ENCODE measurements around the gene DHRS9.
"Not testable (repeated sequence)": the region's sequence is repeated elsewhere in the genome, so short reads cannot be mapped to it uniquely, and the experiment has no call there.

DHRS9 gene

DNA sequence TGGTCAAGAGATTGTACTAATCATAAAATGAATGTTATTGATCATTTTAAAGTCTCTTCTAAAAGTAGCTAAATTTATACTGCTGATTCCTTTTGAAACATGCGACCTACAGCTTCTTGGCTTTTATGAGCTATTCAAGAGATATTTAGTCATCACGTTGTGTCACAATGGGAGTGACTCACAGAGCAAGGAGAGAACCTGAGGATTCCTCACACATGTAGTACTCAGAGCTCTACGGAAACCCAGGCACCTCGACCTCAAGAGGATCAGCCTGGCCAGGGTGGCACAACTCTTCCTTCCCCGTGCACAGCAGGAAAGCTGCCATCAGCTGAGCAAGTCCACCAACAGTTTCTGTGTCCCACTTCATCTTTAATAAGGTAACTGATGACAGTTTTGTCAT is at the start of gene DHRS9:
DHRS9 (plus strand) TSS at position 223 of the 400 bp plus-strand sequence. CDS start 12,019 bp downstream, outside the sequence.
- peak in 1 of 2 donors; percentile 18 for DNase-seq (ENCODE audit: low read depth in 2 of 2)

DNA sequence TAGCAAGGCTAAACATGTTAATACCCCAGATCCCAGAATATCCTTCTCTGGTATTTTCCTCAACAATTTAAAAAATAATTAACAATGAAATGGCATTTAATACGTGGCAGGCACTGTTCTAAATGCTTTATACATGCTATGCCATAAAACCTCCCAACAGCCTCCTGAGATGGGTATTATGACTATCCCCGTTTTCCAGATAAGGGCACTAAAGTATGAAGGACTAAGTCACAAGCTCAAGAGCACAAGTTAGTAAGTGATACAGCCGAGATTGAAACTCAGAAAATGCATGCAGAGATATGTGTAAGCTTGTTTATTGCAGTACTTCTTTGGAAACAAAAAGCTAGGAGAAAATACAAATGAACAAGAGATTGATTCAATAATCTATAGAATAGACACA is 46.2 kb upstream of the DHRS9 start:
- no peak for DNase-seq (ENCODE audit: low read depth in 2 of 2)

DNA sequence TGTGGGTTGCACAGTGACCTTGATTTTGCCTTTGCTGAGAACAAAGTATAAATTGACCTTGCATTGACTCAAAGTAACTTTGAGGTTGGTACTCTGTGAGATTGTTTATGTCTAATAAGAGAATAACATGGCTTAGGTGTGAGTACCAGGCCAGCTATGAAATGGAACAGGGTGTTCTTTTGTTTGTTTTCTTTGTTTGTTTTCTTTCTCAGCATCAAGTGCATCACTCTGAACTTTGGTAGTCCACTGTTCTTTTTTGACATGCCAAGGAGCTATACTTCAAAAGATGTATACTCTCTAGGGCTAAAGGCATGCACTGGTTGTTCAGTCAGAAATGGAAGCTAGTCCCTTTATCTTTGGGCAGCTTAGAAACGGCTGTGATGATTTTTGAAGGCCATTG is 43.3 kb upstream of the DHRS9 start:
- DNase-seq (ENCODE audit: low read depth in 2 of 2) = no peak

DNA sequence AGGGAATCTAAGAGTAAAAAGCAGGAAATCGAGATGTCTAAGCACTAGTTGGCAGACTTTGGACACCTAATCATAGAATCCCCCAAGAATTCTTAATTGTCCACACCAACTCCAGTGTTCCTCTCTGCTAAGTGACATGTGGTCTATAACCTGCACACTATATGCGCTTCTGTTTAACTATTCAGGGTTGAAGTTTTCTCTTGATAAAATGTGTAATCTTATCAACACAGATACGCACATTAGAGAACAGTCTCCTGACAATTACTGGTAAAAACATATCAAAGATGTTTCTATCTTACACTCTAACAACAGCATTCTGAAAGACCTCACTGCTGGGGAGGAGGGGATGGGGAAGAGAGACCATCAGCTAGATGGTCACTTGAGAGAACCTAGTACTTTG is 42.1 kb upstream of the DHRS9 start:
- DNase-seq (ENCODE audit: low read depth in 2 of 2) = no peak

DNA sequence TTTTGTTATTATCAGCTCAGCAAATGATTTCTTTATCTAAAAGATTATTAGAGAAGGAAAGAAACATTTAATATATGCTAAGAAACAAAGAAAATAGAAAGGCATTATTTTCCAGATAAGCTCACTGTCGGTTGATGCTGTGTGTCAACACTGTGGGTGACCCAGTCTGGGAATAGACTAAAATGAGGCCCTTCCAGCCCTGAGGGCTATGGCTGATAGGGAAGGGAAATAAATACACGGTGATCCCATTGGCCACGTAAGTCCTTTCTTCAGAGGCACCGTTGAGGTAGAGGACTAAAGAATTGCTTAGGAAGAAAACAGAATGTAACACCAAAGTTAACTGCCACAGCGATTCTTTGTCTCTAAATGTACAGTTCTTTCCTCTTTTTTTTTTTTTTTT is 40.0 kb upstream of the DHRS9 start:
- no peak for DNase-seq (ENCODE audit: low read depth in 2 of 2)

DNA sequence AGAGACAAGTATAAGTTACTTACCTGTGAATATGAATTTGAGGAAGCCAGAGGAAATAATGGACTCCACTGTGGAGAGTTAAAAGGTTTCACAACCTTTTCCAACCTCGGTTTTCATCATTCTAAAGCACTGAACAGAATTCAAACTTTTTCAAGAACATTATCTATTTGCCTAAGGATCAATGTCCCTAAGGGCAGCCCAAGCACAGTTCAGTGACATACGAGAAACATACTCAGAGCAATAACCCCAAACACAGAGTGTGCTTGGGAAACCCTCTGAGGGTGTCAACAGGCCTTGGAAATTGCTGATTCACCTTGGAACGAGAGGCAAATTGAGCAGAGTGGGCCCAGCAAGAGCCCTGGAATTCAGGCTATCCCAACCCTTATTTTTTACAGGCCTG is 38.2 kb upstream of the DHRS9 start, which contains the start of gene ABCB11:
ABCB11 (minus strand) TSS at position 123 of the 400 bp plus-strand sequence. CDS start 13,199 bp downstream, outside the sequence.
- no peak for DNase-seq (ENCODE audit: low read depth in 2 of 2)

DNA sequence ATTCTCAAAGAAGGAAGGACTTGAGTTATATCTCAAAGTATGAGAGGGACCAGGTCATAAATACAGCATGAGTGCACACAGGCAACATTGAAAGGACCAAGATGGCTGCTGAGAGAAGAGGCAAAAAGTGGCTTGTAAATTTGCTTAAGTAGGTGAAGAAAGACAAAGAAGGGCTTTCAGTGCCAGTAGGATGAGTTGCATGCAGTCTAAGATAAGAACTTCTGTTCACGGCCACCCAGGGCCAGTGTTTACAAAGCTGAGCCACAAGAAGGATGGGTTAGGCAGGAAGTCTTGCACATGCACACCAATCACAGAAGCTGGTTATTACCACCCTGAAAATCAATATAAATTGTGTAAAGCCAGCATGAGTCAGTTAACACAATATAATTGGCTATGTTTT is 35.1 kb upstream of the DHRS9 start:
- DNase-seq (ENCODE audit: low read depth in 2 of 2) = no peak

DNA sequence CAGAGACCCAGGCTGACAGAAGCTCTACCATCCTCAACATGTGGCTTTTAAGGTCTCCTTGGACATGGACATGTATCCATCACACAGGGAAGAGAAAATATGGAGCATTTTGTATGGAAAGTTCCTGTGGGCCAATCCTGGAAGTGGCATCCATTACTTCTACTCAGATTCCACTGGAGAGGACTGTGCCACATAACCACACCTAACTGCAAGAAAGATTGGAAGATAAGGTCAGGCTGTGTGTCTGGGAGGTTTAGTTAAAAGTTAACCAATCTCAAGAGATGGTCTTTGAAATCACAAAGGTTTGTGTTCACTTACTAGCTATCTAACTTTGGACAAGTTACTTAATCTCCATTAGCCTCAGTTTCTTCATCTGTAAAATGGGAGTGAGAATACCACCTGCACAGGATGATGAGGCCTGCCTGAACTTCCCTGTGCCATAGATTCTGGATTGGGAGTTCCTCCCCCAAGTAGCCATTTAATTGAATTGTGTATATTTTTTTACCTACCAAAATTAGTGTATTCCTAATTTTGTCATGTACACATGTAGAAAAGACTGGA is 34.3 kb upstream of the DHRS9 start:
- no peak for DNase-seq (ENCODE audit: low read depth in 2 of 2)

DNA sequence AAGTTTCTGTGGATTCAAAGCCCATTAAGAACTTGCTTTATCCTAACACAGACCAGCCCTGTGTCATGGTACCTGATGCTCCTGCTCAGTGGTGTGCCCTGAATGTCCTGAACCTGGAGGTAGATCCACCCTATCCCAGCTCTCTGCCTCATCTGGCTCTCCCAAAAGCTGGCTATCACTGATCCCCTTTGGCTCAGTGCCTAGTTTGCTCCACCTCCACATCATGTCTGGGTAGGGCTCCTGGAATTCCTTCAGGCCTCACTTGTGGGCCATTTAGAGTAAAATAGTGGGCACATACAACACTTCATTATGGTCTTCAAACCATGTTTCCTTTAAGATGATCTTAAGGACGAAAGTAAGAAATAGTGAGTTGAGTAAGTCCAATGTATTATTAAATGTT is 33.5 kb upstream of the DHRS9 start:
- DNase-seq (ENCODE audit: low read depth in 2 of 2) = no peak

DNA sequence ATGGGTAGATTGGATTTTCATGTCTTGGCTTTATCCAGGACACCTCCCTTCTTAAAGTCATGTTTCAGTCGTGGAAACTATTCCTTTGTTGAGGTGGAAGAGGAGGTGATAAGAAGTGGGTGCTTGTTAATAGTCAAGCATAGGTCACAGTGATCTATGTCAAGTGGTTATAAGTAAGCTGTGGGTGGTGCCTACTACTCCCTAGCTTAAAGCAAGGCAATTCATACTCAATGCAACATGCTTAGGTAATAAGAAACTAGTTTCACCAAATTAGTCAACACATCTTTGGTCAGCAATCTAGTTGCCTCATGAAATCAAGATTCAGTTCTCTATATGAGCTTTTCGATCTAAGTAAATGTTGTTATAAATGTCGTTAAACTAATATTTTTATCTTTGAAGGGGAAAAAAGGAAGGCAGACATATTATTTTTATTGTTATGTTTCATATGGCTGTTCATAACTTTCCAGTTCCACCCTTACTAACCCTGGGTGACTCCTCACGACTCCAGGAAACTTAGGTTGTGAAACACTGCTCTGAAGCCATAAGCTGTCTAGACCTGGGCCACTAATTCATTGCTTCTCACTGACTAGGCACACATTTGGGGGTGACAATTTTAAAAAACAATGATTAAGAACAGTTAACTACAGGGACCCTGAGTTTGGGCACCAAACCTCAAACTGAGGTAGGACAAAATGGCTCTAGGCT is 32.5 kb upstream of the DHRS9 start:
- DNase-seq (ENCODE audit: low read depth in 2 of 2) = no peak

DNA sequence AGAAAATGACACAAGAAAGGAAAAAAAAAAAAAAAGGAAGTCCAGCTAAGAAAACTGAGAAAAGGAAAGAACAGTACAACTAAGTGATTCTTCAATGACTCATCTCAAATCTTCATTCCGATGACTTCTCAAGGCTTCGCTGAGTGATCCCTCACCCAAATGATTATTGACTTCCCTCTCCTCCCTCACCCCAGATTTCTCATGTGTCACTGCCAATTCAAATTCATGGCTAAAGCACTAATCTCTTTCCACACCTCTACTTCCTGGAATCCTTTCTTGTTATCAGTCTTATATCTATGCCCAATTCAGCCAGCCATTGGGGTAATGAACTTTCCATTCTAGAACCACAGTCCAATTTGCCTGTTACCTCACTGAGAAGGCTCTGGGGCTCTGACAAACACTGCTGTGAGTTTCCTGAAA is 31.0 kb upstream of the DHRS9 start:
- no peak for DNase-seq (ENCODE audit: low read depth in 2 of 2)

DNA sequence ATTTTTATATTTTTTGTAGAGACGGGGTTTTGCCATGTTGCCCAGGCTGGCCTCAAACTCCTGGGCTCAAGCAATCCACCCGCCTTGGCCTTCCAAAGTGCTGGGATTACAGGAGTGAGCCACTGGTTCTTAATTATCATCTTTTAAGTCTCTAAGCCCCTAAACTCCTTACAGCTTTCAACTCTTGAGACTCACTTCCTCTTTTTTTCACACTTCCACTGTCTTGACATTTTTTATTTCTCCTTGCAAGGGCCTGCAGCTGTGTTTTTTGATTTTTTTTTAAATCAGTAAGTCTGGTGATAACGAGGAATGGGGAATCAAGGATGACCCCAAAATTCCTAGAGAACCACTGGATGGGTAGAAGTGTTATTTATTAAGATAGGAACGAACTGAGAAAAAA is 29.7 kb upstream of the DHRS9 start:
- DNase-seq (ENCODE audit: low read depth in 2 of 2) = no peak

DNA sequence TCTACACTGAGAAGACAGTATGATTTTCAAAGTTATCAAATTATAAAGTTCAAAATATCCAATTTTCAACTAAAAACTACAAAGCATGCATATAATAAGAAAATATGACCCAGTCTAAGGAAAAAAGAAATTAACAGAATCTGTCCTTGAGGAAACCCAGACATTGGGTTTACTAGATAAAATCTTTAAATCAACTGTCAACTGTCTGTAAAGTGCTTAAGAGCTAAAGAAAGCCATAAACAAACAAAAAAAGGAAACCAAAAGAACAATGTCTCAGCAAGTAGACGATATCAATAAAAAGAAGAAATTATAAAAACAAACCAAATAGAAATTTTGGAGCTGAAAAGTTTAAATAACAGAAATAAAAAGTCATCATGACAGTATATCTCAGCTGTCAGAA is 27.8 kb upstream of the DHRS9 start:
- DNase-seq (ENCODE audit: low read depth in 2 of 2) = no peak

DNA sequence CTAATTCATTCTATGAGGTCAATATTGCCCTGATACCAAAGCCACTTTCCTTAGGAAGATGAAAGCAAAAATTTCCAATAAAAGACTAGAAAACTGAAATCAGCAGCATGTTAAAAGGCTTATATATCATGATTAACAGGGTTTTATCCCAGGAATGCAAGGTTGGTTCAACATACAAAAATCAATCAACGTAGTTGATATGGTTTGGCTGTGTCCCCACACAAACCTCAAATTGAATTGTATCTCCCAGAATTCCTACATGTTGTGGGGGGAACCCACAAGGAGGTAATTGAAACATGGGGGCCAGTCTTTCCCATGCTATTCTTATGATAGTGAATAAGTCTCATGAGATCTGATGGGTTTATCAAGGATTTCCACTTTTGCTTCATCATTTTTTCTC is 26.5 kb upstream of the DHRS9 start:
- no peak for DNase-seq (ENCODE audit: low read depth in 2 of 2)

DNA sequence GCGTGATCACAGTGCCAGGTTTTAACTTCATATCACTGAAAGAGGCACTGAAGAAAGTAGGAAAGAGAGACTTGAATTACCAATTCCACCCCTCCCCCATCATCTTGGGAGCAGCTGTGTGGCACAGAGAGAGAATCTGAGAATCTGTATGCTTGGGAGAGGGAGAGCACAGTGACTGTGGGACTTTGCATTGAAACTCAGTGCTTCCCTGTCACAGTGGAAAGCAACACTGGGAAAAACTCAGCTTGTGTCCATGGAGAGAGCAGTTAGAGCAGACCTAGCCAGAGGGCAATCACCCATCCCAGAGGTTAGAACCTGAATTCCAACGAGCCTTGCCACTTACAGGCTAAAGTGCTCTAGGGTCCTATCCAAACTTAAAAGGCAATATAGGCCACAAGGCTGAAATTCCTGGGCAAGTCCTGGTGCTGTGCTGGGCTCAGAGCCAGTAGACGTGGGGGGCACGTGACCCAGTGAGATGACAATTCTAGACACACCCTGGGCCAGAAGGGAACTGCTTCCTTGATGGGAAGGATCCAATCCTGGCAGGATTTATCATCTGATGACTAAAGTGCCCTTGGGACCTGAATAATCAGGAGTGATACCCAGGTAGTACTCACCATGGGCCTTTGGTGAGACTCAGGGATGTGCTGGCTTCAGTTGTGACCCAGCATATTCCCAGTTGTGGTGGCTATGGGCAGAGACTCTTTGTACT is 22.8 kb upstream of the DHRS9 start:
- no peak for DNase-seq (ENCODE audit: low read depth in 2 of 2)

DNA sequence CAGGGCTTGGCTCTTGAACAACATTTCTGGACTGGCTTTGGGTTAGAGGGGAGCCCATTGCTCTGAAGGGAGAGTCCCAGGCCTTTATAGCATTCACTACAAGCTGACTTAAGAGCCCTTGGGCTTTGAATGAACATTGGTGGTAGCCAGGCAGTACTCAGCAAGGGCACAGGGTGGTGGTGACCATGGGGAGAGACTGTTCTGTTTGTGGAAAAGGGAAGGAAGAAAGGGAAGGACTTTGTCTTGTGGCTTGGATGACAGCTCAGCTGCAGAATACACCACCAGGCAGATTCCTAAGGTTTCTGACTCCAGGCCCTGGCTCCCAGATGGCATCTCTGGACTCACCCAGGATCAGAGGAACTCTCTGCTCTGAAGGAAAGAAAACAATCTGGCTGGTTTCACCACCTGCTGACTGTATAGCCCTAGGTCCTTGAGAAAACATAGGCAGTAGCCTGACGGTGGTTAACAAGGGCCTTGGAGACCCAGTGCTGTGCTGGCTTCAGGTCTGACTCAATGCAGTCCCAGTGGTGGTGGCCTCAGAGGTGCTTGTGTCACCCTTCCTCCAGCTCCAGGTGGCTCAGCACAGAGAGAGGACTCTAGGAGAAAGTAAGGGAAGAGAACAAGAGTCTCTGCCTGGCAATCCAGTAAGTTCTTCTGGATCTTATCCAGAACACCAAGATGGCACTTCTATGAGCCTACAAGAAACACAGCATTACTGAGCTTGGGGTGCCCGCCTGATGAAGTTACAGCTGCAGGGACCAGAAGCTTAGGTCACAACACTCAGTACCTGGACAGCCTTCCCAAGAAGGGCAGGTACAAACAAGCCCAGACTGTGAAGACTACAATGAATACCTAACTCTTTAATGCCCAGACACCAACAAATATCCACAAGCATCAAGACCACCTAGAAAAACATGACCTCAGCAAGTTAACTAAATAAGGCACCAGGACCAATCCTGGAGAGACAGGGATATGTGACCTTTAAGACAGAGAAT is 21.8 kb upstream of the DHRS9 start:
- DNase-seq (ENCODE audit: low read depth in 2 of 2) = no peak

DNA sequence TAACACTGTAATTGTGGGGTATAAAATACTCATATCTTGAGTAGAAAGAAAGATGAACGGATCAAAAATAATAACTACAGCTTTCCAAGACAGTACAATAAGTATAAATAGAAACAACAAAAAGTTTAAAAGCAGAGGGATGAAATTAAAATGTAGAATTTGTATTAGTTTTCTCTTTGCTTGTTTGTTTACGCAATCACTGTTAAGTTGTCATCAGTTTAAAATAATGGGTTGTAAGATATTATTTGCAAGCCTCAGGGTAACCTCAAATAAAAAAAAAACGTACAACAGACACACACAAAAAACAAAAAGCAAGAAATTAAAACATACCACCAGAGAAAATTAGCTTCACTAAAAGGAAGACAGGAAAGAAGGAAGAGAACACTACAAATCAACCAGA is 20.2 kb upstream of the DHRS9 start:
- no peak for DNase-seq (ENCODE audit: low read depth in 2 of 2)

DNA sequence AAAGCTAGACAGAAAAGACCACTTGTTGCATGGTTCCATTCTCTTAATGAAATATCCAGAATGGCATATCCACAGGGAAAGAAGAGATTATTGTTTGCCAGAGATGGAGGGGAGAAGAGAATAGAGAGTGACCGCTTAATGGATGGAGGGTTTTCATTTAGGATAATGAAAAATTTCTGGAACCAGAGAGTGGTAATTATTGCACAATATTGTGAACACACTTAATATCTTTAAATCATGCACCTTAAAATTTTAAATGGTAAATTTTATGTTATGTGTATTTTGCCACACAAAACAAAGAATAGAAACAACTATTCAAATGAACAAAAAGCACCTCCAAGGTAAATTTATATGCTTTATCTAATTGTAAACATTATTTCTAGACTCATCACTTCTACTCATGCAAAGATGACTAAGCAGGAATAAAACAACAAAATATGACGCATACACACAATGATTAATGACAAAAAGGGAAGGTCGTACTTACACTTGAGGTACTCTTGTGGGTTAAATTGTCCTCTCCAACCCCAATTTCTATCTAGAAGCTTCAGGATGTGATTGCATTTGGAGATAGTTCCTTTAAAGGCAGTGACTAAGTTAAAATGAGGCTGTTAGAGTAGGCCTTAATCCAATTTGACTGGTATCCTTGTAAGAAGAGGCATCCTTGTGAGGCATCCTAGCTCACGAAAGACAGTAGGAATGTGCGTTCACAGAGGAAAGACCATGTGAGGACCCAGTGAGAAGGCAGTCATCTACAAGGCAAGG is 18.7 kb upstream of the DHRS9 start:
- no peak for DNase-seq (ENCODE audit: low read depth in 2 of 2)

DNA sequence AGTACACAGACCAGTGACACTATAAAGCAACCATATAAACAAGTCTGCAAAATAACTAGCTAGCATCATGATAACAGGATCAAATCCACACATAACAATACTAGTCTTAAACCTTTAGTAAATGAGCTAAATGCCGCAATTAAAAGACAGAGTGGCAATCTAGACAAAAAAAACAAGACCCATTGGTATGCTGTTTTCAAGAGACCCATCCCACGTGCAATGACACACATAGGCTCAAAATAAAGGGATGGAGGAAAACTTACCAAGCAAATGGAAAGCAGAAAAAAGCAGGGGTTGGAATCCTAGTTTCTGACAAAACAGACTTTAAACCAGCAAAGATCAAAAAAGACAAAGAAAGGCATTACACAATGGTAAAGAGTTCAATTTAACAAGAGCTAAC is 14.8 kb upstream of the DHRS9 start:
- DNase-seq (ENCODE audit: low read depth in 2 of 2) = not testable (repeated sequence)

DNA sequence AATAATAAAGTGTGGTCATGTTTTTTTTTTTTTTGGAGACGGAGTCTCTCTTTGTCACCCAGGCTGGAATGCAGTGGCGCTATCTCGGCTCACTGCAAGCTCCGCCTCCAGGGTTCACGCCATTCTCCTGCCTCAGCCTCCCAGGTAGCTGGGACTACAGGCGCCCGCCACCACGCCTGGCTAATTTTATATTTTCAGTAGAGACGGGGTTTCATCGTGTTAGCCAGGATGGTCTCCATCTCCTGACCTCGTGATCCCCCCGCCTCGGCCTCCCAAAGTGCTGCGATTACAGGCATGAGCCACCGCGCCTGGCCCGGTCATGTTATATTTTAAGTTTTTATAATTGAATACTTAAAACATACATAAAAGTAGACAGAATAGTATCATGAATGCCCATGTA is 5.2 kb upstream of the DHRS9 start:
- DNase-seq (ENCODE audit: low read depth in 2 of 2) = not testable (repeated sequence)

DNA sequence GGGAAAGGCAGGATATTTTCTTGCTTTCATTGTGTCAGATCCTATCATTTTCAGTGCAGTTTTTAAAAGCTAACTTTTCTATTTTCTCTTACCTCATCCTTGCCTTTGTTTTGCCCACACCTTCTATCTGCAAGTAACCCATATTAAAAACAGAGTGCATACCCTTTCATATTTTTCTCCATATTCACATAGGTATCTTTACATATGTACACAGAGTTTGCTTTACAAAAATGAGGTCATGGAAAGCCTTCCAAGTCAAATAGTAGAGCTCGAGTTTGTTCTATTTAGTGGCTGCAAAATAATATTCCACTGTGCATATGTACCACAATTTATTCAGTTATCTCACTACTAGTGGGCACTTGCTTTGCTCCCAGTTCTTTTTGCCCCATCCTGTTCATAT is 3.9 kb upstream of the DHRS9 start:
- DNase-seq (ENCODE audit: low read depth in 2 of 2) = no peak
